ENCODE measurements around the gene PDIA5. TPM values are rescaled to one million over a fixed set of nuclear protein-coding genes. Genes with fewer than 3 reads are reported as not detected.

The PDIA5 gene
- total and polyA plus RNA-seq, 2 donors (not counting 1 experiment from before 2014, with no cell fraction given) = 2.6 to 3.8 TPM

DNA sequence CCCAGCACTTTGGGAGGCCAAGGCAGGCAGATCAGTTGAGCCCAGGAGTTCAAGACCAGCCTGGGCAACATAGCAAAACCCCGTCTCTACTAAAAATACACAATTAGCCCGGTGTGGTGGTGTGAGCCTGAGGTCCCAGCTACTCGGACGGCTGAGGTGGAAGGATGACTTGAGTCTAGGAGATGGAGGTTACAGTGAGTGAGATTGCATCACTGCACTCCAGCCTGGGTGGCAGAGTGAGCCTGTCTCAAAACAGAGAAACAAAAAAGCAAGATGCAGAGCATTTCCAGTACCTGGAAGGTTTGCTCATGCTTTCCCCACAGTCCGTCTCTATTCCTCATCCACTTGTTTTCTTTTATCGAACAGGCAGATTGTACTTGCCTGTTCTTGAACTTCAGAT, 3.8 kb upstream of the PDIA5 start:
- ChIA-PET CTCF (no interaction called here), POLR2A (no interaction called here)
- Mint-ChIP-seq H3K4me1 (peaks cover 7% of the 10 kb centered on the region), H3K27me3 (no peaks in the 10 kb centered on the region), H3K27ac (no peak overlapping the region), H3K9me3 (ENCODE audit: insufficient read depth) (no peaks in the 10 kb centered on the region), H3K4me3 (no peak overlapping the region)
- intact Hi-C loops (cut with micrococcal nuclease) = no loop called here
- H3K9me3 ChIP-seq (ENCODE audit: control extremely low read depth in 1 of 3, control insufficient read depth in 2 of 3, insufficient read depth in 1 of 3, low read length in 2 of 3) = no peaks in the 10 kb centered on the region
- TF ChIP-seq, protein P1, sequence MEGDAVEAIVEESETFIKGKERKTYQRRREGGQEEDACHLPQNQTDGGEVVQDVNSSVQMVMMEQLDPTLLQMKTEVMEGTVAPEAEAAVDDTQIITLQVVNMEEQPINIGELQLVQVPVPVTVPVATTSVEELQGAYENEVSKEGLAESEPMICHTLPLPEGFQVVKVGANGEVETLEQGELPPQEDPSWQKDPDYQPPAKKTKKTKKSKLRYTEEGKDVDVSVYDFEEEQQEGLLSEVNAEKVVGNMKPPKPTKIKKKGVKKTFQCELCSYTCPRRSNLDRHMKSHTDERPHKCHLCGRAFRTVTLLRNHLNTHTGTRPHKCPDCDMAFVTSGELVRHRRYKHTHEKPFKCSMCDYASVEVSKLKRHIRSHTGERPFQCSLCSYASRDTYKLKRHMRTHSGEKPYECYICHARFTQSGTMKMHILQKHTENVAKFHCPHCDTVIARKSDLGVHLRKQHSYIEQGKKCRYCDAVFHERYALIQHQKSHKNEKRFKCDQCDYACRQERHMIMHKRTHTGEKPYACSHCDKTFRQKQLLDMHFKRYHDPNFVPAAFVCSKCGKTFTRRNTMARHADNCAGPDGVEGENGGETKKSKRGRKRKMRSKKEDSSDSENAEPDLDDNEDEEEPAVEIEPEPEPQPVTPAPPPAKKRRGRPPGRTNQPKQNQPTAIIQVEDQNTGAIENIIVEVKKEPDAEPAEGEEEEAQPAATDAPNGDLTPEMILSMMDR (IDR thresholded peaks at IDR 0.05) = no peak
- TF ChIP-seq EZH2 (IDR thresholded peaks at IDR 0.05; ENCODE audit: borderline replicate concordance, insufficient read depth, low read depth, low read length, poor library complexity, severe bottlenecking) = no peak
- no peaks in the 10 kb centered on the region for H3K36me3 ChIP-seq (replicated peaks in 1 of 2; ENCODE audit: control extremely low read depth in 1 of 2, control insufficient read depth in 1 of 2, extremely low read depth in 1 of 2, insufficient read depth in 2 of 2, low read length in 1 of 2)
- peaks cover under 1% of the 10 kb centered on the region for H3K79me2 ChIP-seq (ENCODE audit: control insufficient read depth, insufficient read depth, low read length)
- ATAC-seq (ENCODE audit: low read depth) (no peak), DNase-seq (no peak)
- H3K27ac ChIP-seq (ENCODE audit: low read length in 2 of 2) = no peak overlapping the region
- no peak overlapping the region for H2AFZ ChIP-seq (ENCODE audit: insufficient read depth, low read depth, low read length, poor library complexity, severe bottlenecking)
- no peak overlapping the region for H3K4me3 ChIP-seq (ENCODE audit: control extremely low read depth in 1 of 5, extremely low read depth in 1 of 5, insufficient read depth in 1 of 5, low read depth in 2 of 5, low read length in 4 of 5)
- H4K20me1 ChIP-seq (ENCODE audit: control insufficient read depth, insufficient read depth, low read length, poor library complexity, severe bottlenecking) = no peaks in the 10 kb centered on the region
- H3K4me2 ChIP-seq (replicated peaks; ENCODE audit: low read depth, low read length, poor library complexity, severe bottlenecking) = no peak overlapping the region
- H3K4me1 ChIP-seq (ENCODE audit: control insufficient read depth in 2 of 2, insufficient read depth in 2 of 2, low read length in 2 of 2) = peaks cover 5 to 7% of the 10 kb centered on the region in 2 donors
- H3K9ac ChIP-seq (ENCODE audit: low read length) = no peak overlapping the region
- no peaks in the 10 kb centered on the region for H3K27me3 ChIP-seq (replicated peaks in 1 of 4; ENCODE audit: control extremely low read depth in 1 of 4, control insufficient read depth in 3 of 4, insufficient read depth in 4 of 4, low read length in 3 of 4)
- WGBS (ENCODE audit: insufficient coverage) = 80% methylated on average over 2 of the region's 6 CpGs

DNA sequence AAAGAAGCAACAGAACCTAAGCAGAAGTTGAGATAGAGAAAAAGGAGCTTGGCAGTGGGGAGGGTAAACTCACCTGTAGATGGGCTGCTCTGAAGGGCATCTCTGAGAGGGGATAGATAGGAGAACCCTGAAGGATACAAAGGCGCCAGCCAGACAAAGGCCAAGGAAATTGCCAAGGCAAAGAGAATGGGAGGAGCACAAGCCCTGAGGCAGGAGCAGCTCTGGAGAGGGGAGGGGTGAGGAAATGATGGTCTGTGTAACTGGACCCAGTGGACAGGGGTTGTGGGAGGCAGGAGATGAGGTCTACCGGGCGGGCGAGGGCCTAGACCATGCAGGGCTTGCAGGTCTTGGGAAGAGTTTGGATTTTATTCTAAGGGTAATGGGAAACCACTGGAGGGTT, 2.3 kb upstream of the PDIA5 start:
- POLR2A ChIA-PET = no interaction called here

More for the DNA sequence above, 2.3 kb upstream of the PDIA5 start:
- Histone ChIP-seq H3K27me3 (replicated peaks in 1 of 4; ENCODE audit: control extremely low read depth in 1 of 4, control insufficient read depth in 3 of 4, insufficient read depth in 4 of 4, low read length in 3 of 4) (no peaks in the 10 kb centered on the region), H3K4me1 (ENCODE audit: control insufficient read depth in 2 of 2, insufficient read depth in 2 of 2, low read length in 2 of 2) (peaks cover 9 to 10% of the 10 kb centered on the region in 2 donors), H3K9me3 (ENCODE audit: control extremely low read depth in 1 of 3, control insufficient read depth in 2 of 3, insufficient read depth in 1 of 3, low read length in 2 of 3) (no peaks in the 10 kb centered on the region), H3K27ac (ENCODE audit: low read length in 2 of 2) (no peak overlapping the region), H4K20me1 (ENCODE audit: control insufficient read depth, insufficient read depth, low read length, poor library complexity, severe bottlenecking) (no peaks in the 10 kb centered on the region), H3K36me3 (replicated peaks in 1 of 2; ENCODE audit: control extremely low read depth in 1 of 2, control insufficient read depth in 1 of 2, extremely low read depth in 1 of 2, insufficient read depth in 2 of 2, low read length in 1 of 2) (no peaks in the 10 kb centered on the region), H3K9ac (ENCODE audit: low read length) (no peak overlapping the region), H2AFZ (ENCODE audit: insufficient read depth, low read depth, low read length, poor library complexity, severe bottlenecking) (no peak overlapping the region), H3K79me2 (ENCODE audit: control insufficient read depth, insufficient read depth, low read length) (peaks cover 14% of the 10 kb centered on the region), H3K4me3 (ENCODE audit: control extremely low read depth in 1 of 5, extremely low read depth in 1 of 5, insufficient read depth in 1 of 5, low read depth in 2 of 5, low read length in 4 of 5) (no peak overlapping the region), H3K4me2 (replicated peaks; ENCODE audit: low read depth, low read length, poor library complexity, severe bottlenecking) (no peak overlapping the region)
- H3K4me1 Mint-ChIP-seq = peaks cover 13% of the 10 kb centered on the region
- no peak overlapping the region for H3K27ac Mint-ChIP-seq
- no peak for ATAC-seq (ENCODE audit: low read depth)
- H3K27me3 Mint-ChIP-seq = no peaks in the 10 kb centered on the region
- CTCF ChIA-PET = no interaction called here
- intact Hi-C loops (cut with micrococcal nuclease) = no loop called here
- DNase-seq = no peak
- 88% methylated on average over 4 of the region's 4 CpGs for WGBS (ENCODE audit: insufficient coverage)
- TF ChIP-seq, protein P1 (IDR thresholded peaks at IDR 0.05) = no peak
- no peak for TF ChIP-seq EZH2 (IDR thresholded peaks at IDR 0.05; ENCODE audit: borderline replicate concordance, insufficient read depth, low read depth, low read length, poor library complexity, severe bottlenecking)
- no peaks in the 10 kb centered on the region for H3K9me3 Mint-ChIP-seq (ENCODE audit: insufficient read depth)
- H3K4me3 Mint-ChIP-seq = no peak overlapping the region
